SKM-1 treated with dmso at 0.1 percent for 144 hours (cell line): ENCODE results near the gene CLEC12A.
A peak's percentile ranks its signal among the peaks of the same experiment; 100 is the strongest.
"Not testable (repeated sequence)": the region's sequence is repeated elsewhere in the genome, so short reads cannot be mapped to it uniquely, and the experiment has no call there.

Experiments used
- DNase-seq: peaks from one replicate; lab custom pipeline; 2025; ENCODE audit not compliant: unreplicated experiment; lab: John Stamatoyannopoulos, UW

CLEC12A gene

GRCh38 chr12:9971181-9971580, at the start of gene CLEC12A:
TSS of gene CLEC12A (plus strand) at chr12:9971409. CDS start at chr12:9971597, 188 bp downstream.
- peak; percentile 54 for DNase-seq

GRCh38 chr12:9922429-9922828, 48.8 kb upstream of the CLEC12A start:
- no peak for DNase-seq

- peak; percentile 3 for DNase-seq
These were observed 45.4 kb upstream of the CLEC12A start for GRCh38 chr12:9925705-9926393.

- no peak for DNase-seq
These were observed 44.3 kb upstream of the CLEC12A start for GRCh38 chr12:9926876-9927275.

- no peak for DNase-seq
These were observed 42.6 kb upstream of the CLEC12A start for GRCh38 chr12:9928607-9929006.

- no peak for DNase-seq
These were observed 40.0 kb upstream of the CLEC12A start for GRCh38 chr12:9931245-9931644.

- no peak for DNase-seq
These were observed 38.9 kb upstream of the CLEC12A start, which contains the start of gene CLEC2A for GRCh38 chr12:9932270-9932669. TSS of gene CLEC2A (minus strand) at chr12:9932370. CDS start at chr12:9932329, 41 bp downstream.

- no peak for DNase-seq
These were observed 37.3 kb upstream of the CLEC12A start for GRCh38 chr12:9933958-9934357.

GRCh38 chr12:9935026-9935425, 36.2 kb upstream of the CLEC12A start:
- DNase-seq: no peak

GRCh38 chr12:9936591-9936990, 34.6 kb upstream of the CLEC12A start:
- no peak for DNase-seq

GRCh38 chr12:9940375-9940774, 30.8 kb upstream of the CLEC12A start:
- peak; percentile 7 for DNase-seq

GRCh38 chr12:9941838-9942237, 29.4 kb upstream of the CLEC12A start:
- DNase-seq: no peak

GRCh38 chr12:9943240-9943639, 28.0 kb upstream of the CLEC12A start:
- no peak for DNase-seq

- no peak for DNase-seq
These were observed 26.8 kb upstream of the CLEC12A start for GRCh38 chr12:9944391-9944790.

GRCh38 chr12:9947674-9948073, 23.5 kb upstream of the CLEC12A start:
- no peak for DNase-seq

- no peak for DNase-seq
These were observed 22.5 kb upstream of the CLEC12A start for GRCh38 chr12:9948606-9949296.

GRCh38 chr12:9951026-9951675, 20.1 kb upstream of the CLEC12A start:
- no peak for DNase-seq

GRCh38 chr12:9952954-9953729, 18.1 kb upstream of the CLEC12A start:
- not testable (repeated sequence) for DNase-seq

GRCh38 chr12:9957834-9958233, 13.4 kb upstream of the CLEC12A start:
- no peak for DNase-seq

- no peak for DNase-seq
These were observed 10.6 kb upstream of the CLEC12A start for GRCh38 chr12:9960590-9960989.

GRCh38 chr12:9961106-9961505, 10.1 kb upstream of the CLEC12A start:
- no peak for DNase-seq
